Testis (tissue), 2 donors: ENCODE data around the gene TICRR.

Source experiments
- CTCF ChIP-seq, 3 experiments: fragments of 450-650 bp in 2 of 3; fragments of 200-600 bp in 1 of 3; sonication (generic) in 1 of 3; IDR thresholded peaks; one replicate each; pipeline ENCODE4 v1.5.1; 2016 to 2019; ENCODE audit warnings: antibody characterized with exemption in 3 of 3, mild to moderate bottlenecking in 2 of 3, moderate library complexity in 1 of 3
- POLR2A ChIP-seq: fragments of 450-650 bp; IDR thresholded peaks from one replicate; pipeline ENCODE4 v1.6.1; 2017; ENCODE audit warnings: antibody characterized with exemption, mild to moderate bottlenecking, moderate library complexity

GRCh38 chr15:89647191-89647851 is 72.1 kb downstream of the TICRR start:
- TF ChIP-seq CTCF (IDR thresholded peaks at IDR 0.05): peak; percentile 66 to 79 (median 70)
- TF ChIP-seq POLR2A: no peak
